Measurements from ENCODE around the gene MSRB3. TPM values are rescaled to one million over a fixed set of nuclear protein-coding genes. Genes with fewer than 3 reads are reported as not detected.

MSRB3 gene
- total and polyA plus RNA-seq, 2 of the 4 experiments (the other 2 are of a cell fraction) = 31.7 to 35.7 TPM

DNA sequence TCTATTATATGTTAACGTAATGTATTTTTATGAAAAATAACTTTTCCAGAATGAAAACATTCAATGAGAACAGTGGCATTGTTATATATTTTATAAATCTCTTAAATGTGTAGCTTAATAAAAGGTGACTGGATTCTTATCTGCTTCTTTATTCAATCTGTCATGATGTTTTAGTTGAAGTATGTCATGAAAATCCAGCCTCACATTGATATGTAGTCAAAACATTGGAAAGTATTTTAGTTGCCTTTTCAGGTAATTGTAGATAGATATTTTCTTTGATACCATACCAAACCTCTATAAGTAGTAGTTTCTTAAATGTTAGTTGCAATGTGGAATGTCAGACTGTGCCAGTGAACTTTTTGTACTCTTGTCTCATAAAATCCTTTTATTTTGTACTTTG lies 41.3 kb upstream of the MSRB3 start:
- Histone ChIP-seq H4K20me1 (ENCODE audit: insufficient read depth, low read length) (no peaks in the 10 kb centered on the region), H3K9ac (ENCODE audit: low read depth, low read length) (no peak overlapping the region), H3K18ac (ENCODE audit: low read depth, low read length) (no peak overlapping the region), H3K79me1 (ENCODE audit: low read depth in 1 of 2, low read length in 2 of 2) (peaks cover 7 to 10% of the 10 kb centered on the region in 2 experiments), H3K56ac (ENCODE audit: extremely low read depth, insufficient read depth, low read length) (no peak overlapping the region), H3K36me3 (ENCODE audit: control insufficient read depth, insufficient read depth, low read length) (peaks cover 6% of the 10 kb centered on the region), H3K4me3 (ENCODE audit: insufficient read depth, low read depth, low read length) (no peak overlapping the region), H4K8ac (ENCODE audit: low read depth in 2 of 2, low read length in 2 of 2) (no peak overlapping the region), H2BK20ac (ENCODE audit: low read depth, low read length) (no peak overlapping the region), H3K14ac (replicated peaks; ENCODE audit: low read depth, low read length) (no peak overlapping the region), H3K4ac (ENCODE audit: low read depth, low read length) (no peak overlapping the region), H3K4me2 (ENCODE audit: low read depth, low read length) (no peak overlapping the region), H3K27me3 (ENCODE audit: control insufficient read depth, insufficient read depth, low read length) (no peaks in the 10 kb centered on the region), H4K91ac (ENCODE audit: insufficient read depth, low read depth, low read length) (no peak overlapping the region), H3K23ac (ENCODE audit: low read depth, low read length) (no peak overlapping the region), H2AK5ac (ENCODE audit: low read depth, low read length) (no peak overlapping the region), H3K9me1 (ENCODE audit: insufficient read depth, low read length) (0 out of 2 replicates have a peak, but pooled peaks cover 3% of the 10 kb centered on the region), H2BK15ac (ENCODE audit: low read depth, low read length) (no peak overlapping the region), H3K9me3 (ENCODE audit: control insufficient read depth, insufficient read depth, low read length) (no peaks in the 10 kb centered on the region), H2BK5ac (ENCODE audit: low read depth, low read length, poor library complexity, severe bottlenecking) (no peak overlapping the region), H3K4me1 (ENCODE audit: control insufficient read depth, insufficient read depth, low read length) (no peaks in the 10 kb centered on the region), H3K27ac (ENCODE audit: insufficient read depth, low read length) (no peak overlapping the region), H4K5ac (ENCODE audit: low read depth, low read length) (no peak overlapping the region), H2BK120ac (ENCODE audit: low read depth, low read length) (no peak overlapping the region), H2AK9ac (replicated peaks; ENCODE audit: low read depth, low read length, poor library complexity) (no peak overlapping the region), H2AFZ (replicated peaks; ENCODE audit: low read length, poor library complexity) (no peak overlapping the region)
- in situ Hi-C loops (cut with MboI; ENCODE audit: low sequenced_read_pairs) = loop anchor here (25.0 kb wide), 1 partner anchor 350 kb away; no protein-coding TSS in a partner anchor
- DNase-seq (no peak), ATAC-seq (ENCODE audit: low read depth) (no peak)
- CTCF ChIA-PET = interaction anchor here (0.8 kb wide), 1 partner anchor 30 kb away, joined by 3 read pairs; no protein-coding TSS in a partner anchor
- intact Hi-C loops (cut with micrococcal nuclease) = no loop called here
- TF ChIP-seq RCOR1 (IDR thresholded peaks at IDR 0.05; ENCODE audit: insufficient replicate concordance, low read length) (no peak), POLR2A (IDR thresholded peaks at IDR 0.05; ENCODE audit: low read depth, low read length) (no peak)
- BruUV-seq (replicated peaks) = no TSS peak
- dilution Hi-C loops (cut with HindIII; ENCODE audit: low sequenced_read_pairs, unreplicated experiment) = no loop called here
- no CpG with 5 or more reads among the region's 1 CpG for WGBS, 2 experiments (ENCODE audit: extremely low coverage in 2 of 2, insufficient read length in 1 of 2)
- POLR2A ChIA-PET (ENCODE audit: unreplicated experiment) = no interaction called here

Data from IMR-90 (cell line).